ENCODE data around the gene RAD51B.

The RAD51B gene

GRCh38 chr14:68596211-68596610, 776.6 kb downstream of the RAD51B start:
- no peak for TF ChIP-seq CTCF (IDR thresholded peaks at IDR 0.05; ENCODE audit: insufficient read depth, low read depth, low read length, missing control alignments)
- DNase-seq (ENCODE audit: low read depth) = no peak
- no peak overlapping the region for H3K4me3 ChIP-seq (ENCODE audit: low read depth, low read length)

- H3K4me3 ChIP-seq (ENCODE audit: low read depth, low read length) = no peak overlapping the region
- no peak for DNase-seq (ENCODE audit: low read depth)
- no peak for TF ChIP-seq CTCF (IDR thresholded peaks at IDR 0.05; ENCODE audit: insufficient read depth, low read depth, low read length, missing control alignments)
These were observed 777.1 kb downstream of the RAD51B start for GRCh38 chr14:68596701-68597100.

GRCh38 chr14:68598089-68598488, 778.5 kb downstream of the RAD51B start:
- no peak overlapping the region for H3K4me3 ChIP-seq (ENCODE audit: low read depth, low read length)
- no peak for DNase-seq (ENCODE audit: low read depth)
- TF ChIP-seq CTCF (IDR thresholded peaks at IDR 0.05; ENCODE audit: insufficient read depth, low read depth, low read length, missing control alignments) = no peak

GRCh38 chr14:68598621-68599447, 779.3 kb downstream of the RAD51B start:
- no peak overlapping the region for H3K4me3 ChIP-seq (ENCODE audit: low read depth, low read length)
- TF ChIP-seq CTCF (IDR thresholded peaks at IDR 0.05; ENCODE audit: insufficient read depth, low read depth, low read length, missing control alignments) = no peak
- no peak for DNase-seq (ENCODE audit: low read depth)

GRCh38 chr14:68599896-68600610, 780.5 kb downstream of the RAD51B start:
- no peak for DNase-seq (ENCODE audit: low read depth)
- no peak for TF ChIP-seq CTCF (IDR thresholded peaks at IDR 0.05; ENCODE audit: insufficient read depth, low read depth, low read length, missing control alignments)
- no peak overlapping the region for H3K4me3 ChIP-seq (ENCODE audit: low read depth, low read length)

GRCh38 chr14:68602507-68602906, 782.9 kb downstream of the RAD51B start:
- H3K4me3 ChIP-seq (ENCODE audit: low read depth, low read length) = no peak overlapping the region
- TF ChIP-seq CTCF (IDR thresholded peaks at IDR 0.05; ENCODE audit: insufficient read depth, low read depth, low read length, missing control alignments) = no peak
- DNase-seq (ENCODE audit: low read depth) = no peak

All from GM12865 (cell line).